NCI-H460 (cell line): ENCODE data around the gene TAGLN2. TPM values are rescaled to one million over a fixed set of nuclear protein-coding genes. Genes with fewer than 3 reads are reported as not detected.
"Not testable (repeated sequence)": the region's sequence is repeated elsewhere in the genome, so short reads cannot be mapped to it uniquely, and the experiment has no call there.

ENCODE experiments used
- DNase-seq: peaks from one replicate; pipeline ENCODE4 v3.0.0-alpha.2; 2016; ENCODE audit warnings: low read depth; ENCODE audit errors: extremely low read depth
- total RNA-seq: library from RNA; depleted of rRNA; stranded (reverse); fragments of >200 nt; shearing (Covaris generic); gene quantifications from 2 replicates; pipeline ENCODE4 v1.2.3, GENCODE V29; 2014

Gene TAGLN2
- total RNA-seq, 1 experiment from 2014 or later = 137 TPM

DNA sequence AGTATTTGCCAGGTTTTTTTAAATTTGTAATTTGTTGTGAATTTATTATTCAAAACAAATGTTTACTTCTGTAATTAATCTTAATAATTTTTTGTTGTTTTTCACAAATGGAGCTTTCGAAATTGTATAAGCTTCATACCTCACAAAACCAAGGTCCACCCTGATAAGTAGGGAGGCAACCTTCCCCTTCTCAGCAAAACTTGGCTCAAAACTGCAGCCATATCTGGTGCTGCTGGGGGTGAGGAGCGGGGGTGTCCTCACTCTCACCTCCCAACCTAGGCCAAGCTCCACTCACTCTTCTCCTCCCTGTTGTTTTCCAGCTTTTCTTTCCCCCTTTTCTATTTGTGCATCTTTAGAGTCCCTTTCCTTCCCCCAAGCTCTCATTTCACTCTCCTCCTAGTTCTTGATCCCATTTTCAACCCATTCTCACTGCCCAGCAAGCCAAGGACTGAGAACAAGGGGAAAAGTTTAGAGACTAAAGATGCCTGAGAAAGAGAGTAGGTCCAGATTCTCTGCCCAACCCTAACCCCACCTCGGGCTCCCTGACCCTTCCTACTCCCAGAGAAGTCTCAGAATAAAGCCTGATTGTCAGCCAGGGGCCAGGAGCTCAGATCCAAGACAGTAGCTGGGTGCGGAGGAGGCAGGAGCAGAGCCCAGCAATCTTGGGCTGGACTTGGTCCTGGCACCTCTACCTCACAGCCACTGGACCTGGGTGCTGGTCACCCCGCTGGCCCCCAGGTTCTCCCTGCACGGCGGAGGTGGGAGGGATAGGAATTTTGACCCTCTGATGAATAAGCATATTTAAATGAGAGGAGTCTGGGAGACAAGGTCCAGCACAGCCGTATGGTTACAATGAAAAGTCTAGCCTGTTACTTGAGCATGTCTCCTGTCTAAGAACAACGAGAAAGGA lies 17.0 kb downstream of the TAGLN2 start:
- DNase-seq = no peak

DNA sequence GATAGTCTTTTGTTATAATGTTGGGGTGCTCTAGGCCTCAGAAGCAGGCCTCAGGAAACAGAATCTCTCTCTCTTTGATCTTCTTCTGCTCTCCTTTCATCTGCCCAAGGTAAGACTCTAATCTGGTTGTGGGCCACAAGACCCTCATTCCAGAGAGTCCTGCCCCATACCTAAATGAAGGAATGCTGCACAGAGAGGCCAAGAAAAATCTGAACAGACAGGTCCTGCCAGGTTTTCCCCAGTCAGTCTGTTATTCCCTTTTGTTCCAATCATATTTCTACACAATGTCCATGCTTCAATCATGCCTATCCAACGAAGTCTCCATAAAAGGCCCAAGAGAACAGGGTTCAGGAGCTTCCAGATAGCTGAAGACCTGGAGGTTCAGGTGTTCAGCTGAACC lies 18.3 kb downstream of the TAGLN2 start:
- no peak for DNase-seq

DNA sequence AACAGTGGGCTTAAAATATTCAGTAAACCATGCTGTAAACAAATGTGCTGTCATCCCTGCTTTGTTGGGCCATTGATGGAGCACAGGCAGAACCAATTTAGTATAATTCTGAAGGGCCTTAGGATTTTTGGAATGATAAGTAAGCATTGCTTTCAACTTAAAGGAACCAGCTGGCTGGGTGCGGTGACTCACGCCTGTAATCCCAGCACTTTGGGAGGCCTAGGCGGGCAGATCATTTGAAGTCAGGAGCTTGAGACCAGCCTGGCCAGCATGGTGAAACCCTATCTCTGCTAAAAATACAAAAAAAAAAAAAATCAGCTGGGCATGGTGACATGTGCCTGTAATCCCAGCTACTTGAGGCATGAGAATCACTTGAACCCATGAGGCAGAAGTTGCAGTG lies 21.3 kb downstream of the TAGLN2 start:
- not testable (repeated sequence) for DNase-seq

DNA sequence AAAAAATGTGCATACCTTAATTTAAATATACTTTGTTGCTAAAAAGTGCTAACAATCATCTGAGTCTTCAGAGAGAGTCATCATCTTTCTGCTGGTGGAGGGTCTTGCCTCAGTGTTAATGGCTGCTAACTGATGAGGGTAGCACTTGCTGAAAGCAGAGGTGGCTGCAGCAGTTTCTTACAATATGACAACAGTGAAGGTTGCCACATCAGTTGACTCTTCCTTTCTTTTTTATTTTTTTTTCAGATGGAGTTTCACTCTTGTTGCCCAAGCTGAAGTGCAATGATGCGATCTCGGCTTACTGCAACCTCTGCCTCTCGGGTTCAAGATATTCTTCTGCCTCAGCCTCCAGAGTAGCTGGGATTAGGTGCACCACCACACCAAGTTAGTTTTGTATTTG lies 22.8 kb downstream of the TAGLN2 start:
- DNase-seq = no peak

- no peak for DNase-seq
Measured at GRCh38 chr1:159900755-159901360, 24.4 kb downstream of the TAGLN2 start.

DNA sequence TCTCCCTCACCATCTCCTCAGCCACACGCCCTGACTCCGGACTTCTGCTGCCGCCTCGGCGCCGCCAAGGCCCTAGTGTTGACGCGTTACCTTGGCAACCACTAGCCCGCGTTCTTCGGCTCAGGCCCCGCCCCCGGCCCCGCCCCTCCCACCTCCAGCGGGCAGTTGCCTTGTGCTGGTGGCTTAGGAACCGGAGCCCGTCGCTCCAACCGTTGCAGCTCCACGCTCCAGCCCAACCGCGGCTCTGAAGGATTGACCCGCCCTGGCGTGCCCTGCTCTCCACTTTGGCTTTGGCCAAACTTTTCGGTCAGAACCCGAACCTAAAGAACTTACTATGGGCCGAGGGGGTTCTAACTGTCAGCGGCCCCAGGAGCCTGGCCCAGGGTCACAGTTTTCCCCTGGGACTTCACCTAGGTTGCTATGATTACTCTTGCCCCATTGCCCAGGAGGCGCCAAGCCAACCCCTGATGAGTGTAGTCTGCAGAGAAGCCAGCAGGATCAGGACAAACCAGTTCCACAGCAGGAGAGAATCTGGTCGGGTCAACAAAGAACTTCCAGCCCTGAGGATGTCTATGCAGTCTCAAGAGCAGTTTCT lies 25.1 kb downstream of the TAGLN2 start, which contains the start of gene CFAP45:
CFAP45 (minus strand) TSS at position 80 of the 595 bp plus-strand sequence; CDS start at position 13, 67 bp downstream.
- peak; percentile 65 for DNase-seq

- DNase-seq = not testable (repeated sequence)
Measured at GRCh38 chr1:159899634-159900033, 25.7 kb downstream of the TAGLN2 start.

GRCh38 chr1:159898527-159898926 lies 26.8 kb downstream of the TAGLN2 start:
- DNase-seq = no peak

- DNase-seq = no peak
Measured at GRCh38 chr1:159897962-159898361, 27.3 kb downstream of the TAGLN2 start.

DNA sequence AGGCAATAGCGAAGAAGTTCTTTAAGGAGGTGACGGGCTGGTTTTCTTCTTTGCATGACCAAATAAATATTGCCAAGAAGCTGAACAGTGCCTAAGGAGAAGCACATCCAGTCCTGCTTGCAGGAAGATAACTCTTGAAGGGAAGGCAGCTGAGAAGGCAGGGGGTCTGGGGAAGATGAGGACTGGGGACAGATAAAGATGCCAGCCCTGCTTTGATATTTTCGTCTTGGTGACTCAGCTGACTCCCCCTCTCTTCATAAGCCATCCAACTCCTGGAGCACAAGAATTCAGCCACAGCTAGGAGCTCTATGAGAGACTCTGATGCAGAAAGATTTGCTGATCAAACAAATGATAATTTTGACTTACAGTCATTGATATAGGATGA lies 28.8 kb downstream of the TAGLN2 start:
- no peak for DNase-seq

- no peak for DNase-seq
Measured at GRCh38 chr1:159895836-159896545, 29.3 kb downstream of the TAGLN2 start.

- DNase-seq = no peak
Measured at GRCh38 chr1:159895286-159895685, 30.0 kb downstream of the TAGLN2 start.

- DNase-seq = no peak
Measured at GRCh38 chr1:159892944-159893343, 32.4 kb downstream of the TAGLN2 start.

- DNase-seq = peak; percentile 93
Measured at GRCh38 chr1:159891275-159892157, 33.8 kb downstream of the TAGLN2 start.

- DNase-seq = no peak
Measured at GRCh38 chr1:159890390-159890789, 34.9 kb downstream of the TAGLN2 start.

- peak; percentile 33 for DNase-seq
Measured at GRCh38 chr1:159889821-159890252, 35.5 kb downstream of the TAGLN2 start.

DNA sequence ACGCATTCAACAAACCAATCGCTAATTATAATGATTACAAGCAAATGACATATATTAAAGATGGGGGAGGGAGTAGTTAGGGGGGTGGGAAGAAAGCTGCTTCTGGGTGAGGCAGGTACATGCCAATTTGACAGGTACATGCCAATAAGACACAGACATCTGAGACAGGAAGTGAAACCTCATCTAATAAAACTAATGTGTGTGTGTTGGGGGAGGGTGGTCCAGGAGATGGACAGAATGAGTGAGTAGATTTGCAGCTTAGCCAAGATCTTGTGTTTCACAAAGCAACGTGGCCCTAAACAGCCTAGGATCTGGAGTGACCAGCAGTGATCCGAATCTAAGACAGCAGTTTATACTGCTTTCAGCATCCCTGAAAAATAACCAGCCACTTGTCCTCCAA lies 36.1 kb downstream of the TAGLN2 start:
- DNase-seq = no peak

- no peak for DNase-seq
Measured at GRCh38 chr1:159884296-159884695, 41.0 kb downstream of the TAGLN2 start.

DNA sequence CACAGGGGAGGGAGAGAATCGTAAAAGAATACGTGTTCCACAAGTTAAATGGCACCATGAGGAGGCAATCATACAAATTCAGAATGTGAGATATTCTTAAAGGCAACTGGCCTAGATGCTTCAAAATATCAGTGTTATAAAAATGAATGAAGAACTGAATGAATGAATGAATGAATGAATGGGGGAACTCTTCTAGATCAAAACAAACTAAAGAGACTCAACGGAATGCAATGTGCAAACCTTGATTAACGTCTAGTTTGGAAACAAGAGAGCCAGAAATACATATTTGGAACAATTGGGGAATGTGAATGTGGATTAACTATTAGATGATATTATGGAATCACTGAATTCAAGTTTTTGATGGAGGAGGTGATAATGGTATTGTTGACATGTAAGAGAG lies 42.2 kb downstream of the TAGLN2 start:
- no peak for DNase-seq

DNA sequence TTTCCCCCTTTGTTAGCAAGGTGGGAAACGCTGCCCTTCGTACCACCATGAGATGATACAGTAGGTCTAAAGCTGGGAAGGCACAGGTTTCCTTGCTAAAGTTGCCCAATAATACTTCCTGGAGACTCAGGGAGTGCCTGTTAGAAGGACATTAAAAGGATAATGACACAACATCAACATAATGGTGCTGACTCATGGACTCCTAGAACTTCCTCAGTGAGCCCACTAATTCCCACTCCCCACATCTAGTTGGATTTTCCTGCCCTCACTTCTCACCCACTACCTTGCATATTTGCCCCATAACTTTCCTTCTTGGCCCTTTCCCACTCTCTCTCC lies 42.8 kb downstream of the TAGLN2 start:
- no peak for DNase-seq
